ENCODE results near the gene PSMB4. TPM values are rescaled to one million over a fixed set of nuclear protein-coding genes. Genes with fewer than 3 reads are reported as not detected.

Gene PSMB4
- total and polyA plus RNA-seq, 2 donors (not counting 1 experiment from before 2014, with no cell fraction given) = 201 to 334 TPM

- H3K36me3 ChIP-seq (replicated peaks in 1 of 2; ENCODE audit: control extremely low read depth in 1 of 2, control insufficient read depth in 1 of 2, extremely low read depth in 1 of 2, insufficient read depth in 2 of 2, low read length in 1 of 2) = no peaks in the 10 kb centered on the region
- no peak overlapping the region for H3K9ac ChIP-seq (ENCODE audit: low read length)
- no peaks in the 10 kb centered on the region for H4K20me1 ChIP-seq (ENCODE audit: control insufficient read depth, insufficient read depth, low read length, poor library complexity, severe bottlenecking)
- Mint-ChIP-seq H3K27me3 (no peaks in the 10 kb centered on the region), H3K4me3 (no peak overlapping the region), H3K27ac (no peak overlapping the region), H3K9me3 (ENCODE audit: insufficient read depth) (no peaks in the 10 kb centered on the region), H3K4me1 (no peaks in the 10 kb centered on the region)
- no peaks in the 10 kb centered on the region for H3K79me2 ChIP-seq (ENCODE audit: control insufficient read depth, insufficient read depth, low read length)
- no peak for TF ChIP-seq EZH2 (IDR thresholded peaks at IDR 0.05; ENCODE audit: borderline replicate concordance, insufficient read depth, low read depth, low read length, poor library complexity, severe bottlenecking)
- TF ChIP-seq CTCF (IDR thresholded peaks at IDR 0.05) = no peak
- intact Hi-C loops (cut with micrococcal nuclease) = no loop called here
- H3K9me3 ChIP-seq (ENCODE audit: control extremely low read depth in 1 of 3, control insufficient read depth in 2 of 3, insufficient read depth in 1 of 3, low read length in 2 of 3) = no peaks in the 10 kb centered on the region
- DNase-seq (no peak), ATAC-seq (ENCODE audit: low read depth) (no peak)
- peaks cover 0 to 4% of the 10 kb centered on the region in 2 donors for H3K4me1 ChIP-seq (ENCODE audit: control insufficient read depth in 2 of 2, insufficient read depth in 2 of 2, low read length in 2 of 2)
- WGBS (ENCODE audit: insufficient coverage) = 96% methylated on average over 2 of the region's 9 CpGs
- H3K27ac ChIP-seq (ENCODE audit: low read length in 2 of 2) = no peak overlapping the region
- H3K4me3 ChIP-seq (ENCODE audit: control extremely low read depth in 1 of 5, extremely low read depth in 1 of 5, insufficient read depth in 1 of 5, low read depth in 2 of 5, low read length in 4 of 5) = no peak overlapping the region
- H3K27me3 ChIP-seq (replicated peaks in 1 of 4; ENCODE audit: control extremely low read depth in 1 of 4, control insufficient read depth in 3 of 4, insufficient read depth in 4 of 4, low read length in 3 of 4) = no peaks in the 10 kb centered on the region
- ChIA-PET CTCF (interaction anchor here (1.2 kb wide), 1 partner anchor 32 kb away, joined by 3 read pairs; no protein-coding TSS in a partner anchor), POLR2A (interaction anchor here (0.6 to 0.7 kb wide), 2 partner anchors 24 to 31 kb away, joined by 3 read pairs; no protein-coding TSS in a partner anchor)
- no peak overlapping the region for H3K4me2 ChIP-seq (replicated peaks; ENCODE audit: low read depth, low read length, poor library complexity, severe bottlenecking)
- H2AFZ ChIP-seq (ENCODE audit: insufficient read depth, low read depth, low read length, poor library complexity, severe bottlenecking) = no peak overlapping the region
Measured at GRCh38 chr1:151371370-151372057, 27.9 kb upstream of the PSMB4 start.

Data from B cell (primary cell).